ENCODE results near the gene HSBP1. TPM values are rescaled to one million over a fixed set of nuclear protein-coding genes. Genes with fewer than 3 reads are reported as not detected.

HSBP1 gene
- total and polyA plus RNA-seq, 2 of the 4 experiments (the other 2 are of a cell fraction) = 8.8 to 65.2 TPM

GRCh38 chr16:83814659-83814985 is 6.8 kb downstream of the HSBP1 start (continued):
- TF ChIP-seq CHD1 (IDR thresholded peaks at IDR 0.05; ENCODE audit: low read depth, low read length) (no peak), CEBPB (IDR thresholded peaks at IDR 0.05; ENCODE audit: low read depth, low read length) (no peak), RFX5 (IDR thresholded peaks at IDR 0.05; ENCODE audit: low read depth, low read length) (no peak), MAZ (IDR thresholded peaks at IDR 0.05; ENCODE audit: borderline replicate concordance, low read depth, low read length) (no peak), NFE2L2 (IDR thresholded peaks at IDR 0.05; ENCODE audit: low read depth, low read length) (no peak)

GRCh38 chr16:83817022-83817421 is 9.2 kb downstream of the HSBP1 start:
- Histone ChIP-seq H4K91ac (ENCODE audit: insufficient read depth, low read depth, low read length) (no peak overlapping the region), H3K9me3 (ENCODE audit: control insufficient read depth, insufficient read depth, low read length) (no peaks in the 10 kb centered on the region), H3K9me1 (ENCODE audit: insufficient read depth, low read length) (peaks cover 7% of the 10 kb centered on the region), H3K27ac (ENCODE audit: insufficient read depth, low read length) (no peak overlapping the region), H3K4me3 (ENCODE audit: insufficient read depth, low read depth, low read length) (no peak overlapping the region), H4K5ac (ENCODE audit: low read depth, low read length) (no peak overlapping the region), H2AK5ac (ENCODE audit: low read depth, low read length) (no peak overlapping the region), H3K4ac (ENCODE audit: low read depth, low read length) (no peak overlapping the region), H3K23ac (ENCODE audit: low read depth, low read length) (no peak overlapping the region), H3K14ac (replicated peaks; ENCODE audit: low read depth, low read length) (no peak overlapping the region), H2BK5ac (ENCODE audit: low read depth, low read length, poor library complexity, severe bottlenecking) (no peak overlapping the region), H3K4me2 (ENCODE audit: low read depth, low read length) (no peak overlapping the region), H3K79me1 (ENCODE audit: low read depth in 1 of 2, low read length in 2 of 2) (peaks cover 6 to 9% of the 10 kb centered on the region in 2 experiments), H3K9ac (ENCODE audit: low read depth, low read length) (no peak overlapping the region), H2BK20ac (ENCODE audit: low read depth, low read length) (no peak overlapping the region), H2AK9ac (replicated peaks; ENCODE audit: low read depth, low read length, poor library complexity) (no peak overlapping the region), H4K20me1 (ENCODE audit: insufficient read depth, low read length) (peaks cover 7% of the 10 kb centered on the region), H3K36me3 (ENCODE audit: control insufficient read depth, insufficient read depth, low read length) (peaks cover 6% of the 10 kb centered on the region; the same call in 1 of the 2 replicates), H3K18ac (ENCODE audit: low read depth, low read length) (no peak overlapping the region), H4K8ac (ENCODE audit: low read depth in 2 of 2, low read length in 2 of 2) (no peak overlapping the region), H2AFZ (replicated peaks; ENCODE audit: low read length, poor library complexity) (no peak overlapping the region), H2BK120ac (ENCODE audit: low read depth, low read length) (no peak overlapping the region), H3K4me1 (ENCODE audit: control insufficient read depth, insufficient read depth, low read length) (peaks cover 7% of the 10 kb centered on the region), H2BK15ac (ENCODE audit: low read depth, low read length) (no peak overlapping the region), H3K56ac (ENCODE audit: extremely low read depth, insufficient read depth, low read length) (no peak overlapping the region), H3K27me3 (ENCODE audit: control insufficient read depth, insufficient read depth, low read length) (peaks cover 9% of the 10 kb centered on the region; the same call in 1 of the 2 replicates)
- in situ Hi-C loops (cut with MboI; ENCODE audit: low sequenced_read_pairs) (no loop called here), dilution Hi-C loops (cut with HindIII; ENCODE audit: low sequenced_read_pairs, unreplicated experiment) (no loop called here), intact Hi-C loops (cut with micrococcal nuclease) (no loop called here)
- no peak for ATAC-seq (ENCODE audit: low read depth)
- BruUV-seq (replicated peaks) = no TSS peak
- ChIA-PET CTCF (no interaction called here), POLR2A (ENCODE audit: unreplicated experiment) (no interaction called here)
- DNase-seq = no peak
- WGBS, 2 experiments (ENCODE audit: extremely low coverage in 2 of 2, insufficient read length in 1 of 2) = 93% methylated on average over 11 of the region's 12 CpGs; no CpG with 5 or more reads in 1 of the 2 experiments
- TF ChIP-seq USF2 (IDR thresholded peaks at IDR 0.05; ENCODE audit: low read depth, low read length) (no peak), RAD21 (IDR thresholded peaks at IDR 0.05; ENCODE audit: low read length) (no peak), RCOR1 (IDR thresholded peaks at IDR 0.05; ENCODE audit: insufficient replicate concordance, low read length) (no peak), MXI1 (IDR thresholded peaks at IDR 0.05; ENCODE audit: borderline replicate concordance, low read depth, low read length) (no peak), POLR2A (IDR thresholded peaks at IDR 0.05; ENCODE audit: low read depth, low read length) (no peak), CEBPB (IDR thresholded peaks at IDR 0.05; ENCODE audit: low read depth, low read length) (no peak), BHLHE40 (IDR thresholded peaks at IDR 0.05; ENCODE audit: low read depth, low read length) (no peak), CHD1 (IDR thresholded peaks at IDR 0.05; ENCODE audit: low read depth, low read length) (no peak), MAZ (IDR thresholded peaks at IDR 0.05; ENCODE audit: borderline replicate concordance, low read depth, low read length) (no peak), NFE2L2 (IDR thresholded peaks at IDR 0.05; ENCODE audit: low read depth, low read length) (no peak), RFX5 (IDR thresholded peaks at IDR 0.05; ENCODE audit: low read depth, low read length) (no peak), SMC3 (IDR thresholded peaks at IDR 0.05; ENCODE audit: low read depth, low read length) (no peak), ELK1 (IDR thresholded peaks at IDR 0.05; ENCODE audit: borderline replicate concordance, low read depth, low read length) (no peak), CTCF (conservative IDR thresholded peaks at IDR 0.05; ENCODE audit: low read depth, low read length) (no peak)
